HG03457 (cell line): ENCODE measurements around the gene AP1M2.
"Not testable (repeated sequence)": the region's sequence is repeated elsewhere in the genome, so short reads cannot be mapped to it uniquely, and the experiment has no call there.

Experiments
- ATAC-seq: cut with Tn5 transposase; IDR thresholded peaks from one replicate; pipeline ENCODE4 v1.9.1; 2021; ENCODE audit warnings: moderate number of reproducible peaks; ENCODE audit not compliant: unreplicated experiment

AP1M2 gene

DNA sequence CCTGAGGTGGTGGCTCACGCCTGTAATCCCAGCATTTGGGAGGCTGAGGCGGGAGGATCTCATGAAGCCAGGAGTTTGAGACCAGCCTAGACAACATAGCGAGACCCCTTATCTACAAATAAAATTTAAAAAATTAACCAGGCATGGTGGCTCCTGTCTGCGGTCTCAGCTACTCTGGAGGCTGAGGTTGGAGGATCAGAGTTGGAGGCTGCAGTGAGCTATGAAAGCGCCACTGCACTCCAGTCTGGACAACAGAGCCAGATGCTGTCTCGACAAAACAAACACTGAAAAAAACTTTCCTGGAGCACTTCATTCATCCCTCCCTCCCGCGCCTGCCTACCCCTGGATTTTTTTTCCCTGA lies 44.1 kb downstream of the AP1M2 start:
- no peak for ATAC-seq

DNA sequence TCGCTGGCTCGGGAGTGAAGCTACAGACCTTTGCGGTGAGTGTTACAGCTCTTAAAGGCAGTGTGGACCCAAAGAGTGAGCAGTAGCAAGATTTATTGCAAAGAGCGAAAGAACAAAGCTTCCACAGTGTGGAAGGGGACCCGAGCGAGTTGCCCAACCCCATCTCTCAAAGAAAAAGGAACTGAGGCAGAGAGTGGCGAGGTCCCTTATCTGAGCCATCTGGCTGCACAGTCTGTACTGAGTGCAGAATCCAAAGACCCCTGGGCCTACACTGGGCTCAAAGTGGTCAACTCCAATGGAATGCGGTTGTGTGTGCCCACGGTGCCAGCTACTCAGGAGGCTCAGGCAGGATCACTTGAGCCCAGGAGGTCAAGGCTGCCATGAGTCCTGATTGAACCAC lies 48.1 kb downstream of the AP1M2 start:
- not testable (repeated sequence) for ATAC-seq

DNA sequence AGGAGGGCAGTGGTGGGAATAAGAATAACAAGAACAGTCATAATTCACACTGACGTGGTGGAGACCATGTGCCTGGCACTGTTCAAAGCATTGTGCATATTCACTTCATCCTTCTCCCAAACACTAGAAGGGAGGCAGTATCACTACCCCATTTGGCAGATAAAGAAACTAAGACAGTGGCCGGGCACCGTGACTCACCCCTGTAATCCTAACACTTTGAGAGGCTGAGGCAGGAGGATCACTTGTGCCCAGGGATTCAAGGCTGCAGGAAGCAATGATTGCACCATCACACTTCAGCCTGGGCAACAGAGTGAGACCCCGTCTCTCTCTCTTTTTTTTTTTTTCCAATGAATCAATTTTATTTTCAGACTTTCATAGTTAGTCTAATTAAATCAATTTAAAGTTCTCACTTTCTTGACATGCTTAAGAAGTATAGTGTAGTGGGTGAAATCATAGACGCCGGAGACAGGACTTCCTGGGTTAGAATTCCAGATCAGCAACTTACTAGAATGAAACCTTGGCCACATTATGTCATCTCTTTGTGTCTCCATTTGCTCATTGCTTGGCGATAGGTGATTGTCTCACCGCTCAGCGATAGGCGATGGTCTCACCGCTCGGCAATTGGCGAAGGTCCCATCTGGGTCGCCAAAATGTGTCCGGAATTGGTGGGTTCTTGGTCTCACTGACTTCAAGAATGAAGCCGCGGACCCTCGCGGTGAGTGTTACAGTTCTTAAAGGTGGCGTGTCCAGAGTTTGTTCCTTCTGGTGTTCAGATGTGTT lies 48.7 kb downstream of the AP1M2 start:
- no peak for ATAC-seq

DNA sequence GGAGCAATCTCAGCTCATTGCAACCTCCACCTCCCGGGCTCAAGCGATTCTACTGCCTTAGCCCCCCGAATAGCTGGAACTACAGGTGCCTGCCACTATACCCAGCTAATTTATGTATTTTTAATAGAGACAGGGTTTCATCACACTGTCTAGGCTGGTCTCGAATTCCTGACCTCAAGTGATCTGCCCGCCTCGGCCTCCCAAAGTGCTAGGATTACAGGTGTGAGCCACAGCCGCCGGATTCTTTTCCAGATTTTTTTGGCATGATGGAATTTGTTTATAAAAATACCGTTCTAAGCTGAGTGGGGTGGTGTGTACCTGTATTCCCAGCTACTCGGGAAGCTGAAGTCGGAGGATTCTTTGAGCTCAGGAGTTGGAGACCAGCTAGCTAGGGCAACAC lies 49.4 kb downstream of the AP1M2 start:
- ATAC-seq = no peak

DNA sequence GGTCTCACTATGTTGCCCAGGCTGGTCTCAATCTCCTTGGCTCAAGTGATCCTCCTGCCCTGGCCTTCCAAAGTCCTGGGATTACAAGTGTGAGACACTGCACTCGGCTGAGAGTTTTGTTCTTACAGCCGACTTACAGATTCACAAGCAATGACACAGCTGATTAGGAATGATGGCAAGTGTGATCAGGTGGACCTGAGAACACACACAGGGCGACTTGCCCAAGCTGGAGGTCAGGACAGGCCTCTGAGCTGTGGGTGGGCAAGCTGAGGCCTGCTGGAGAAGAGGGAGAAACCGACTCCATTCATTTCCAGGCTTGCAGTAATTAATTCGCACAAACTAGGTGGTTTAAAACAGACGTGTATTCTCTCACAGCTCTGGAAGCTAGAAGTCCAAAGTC lies 51.5 kb downstream of the AP1M2 start:
- no peak for ATAC-seq

DNA sequence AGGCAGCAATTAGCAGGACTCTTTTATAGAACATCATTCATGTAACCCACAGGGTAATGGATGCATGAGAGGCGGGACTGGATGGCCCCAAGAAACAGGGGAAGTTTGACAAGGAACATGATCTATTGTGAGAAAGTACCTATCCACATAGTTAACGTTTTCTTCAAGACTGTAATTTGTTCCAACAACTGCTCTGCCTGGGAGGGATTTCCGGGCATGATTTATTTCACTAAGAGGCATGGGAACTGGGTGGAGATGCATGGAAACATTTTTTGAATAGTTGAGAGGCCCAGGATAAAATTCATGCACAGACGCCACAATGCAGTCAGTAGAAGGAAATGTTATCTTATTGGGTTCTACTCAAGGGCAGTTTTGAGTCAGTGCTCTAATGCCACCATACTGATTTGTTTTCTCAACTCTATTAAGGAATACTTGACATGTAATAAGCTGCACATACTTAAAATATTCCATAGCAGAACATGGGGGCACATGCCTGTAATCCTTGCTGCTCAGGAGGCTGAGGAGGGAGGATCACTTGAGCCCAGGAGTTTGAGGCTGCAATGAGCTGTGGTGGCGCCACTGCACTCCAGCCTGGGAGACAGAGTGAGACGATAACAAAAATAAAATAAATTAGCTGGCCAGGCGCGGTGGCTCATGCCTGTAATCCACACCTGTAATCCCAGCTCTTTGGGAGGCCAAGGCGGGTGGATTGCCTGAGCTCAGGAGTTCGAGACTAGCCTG lies 53.3 kb downstream of the AP1M2 start:
- no peak for ATAC-seq

DNA sequence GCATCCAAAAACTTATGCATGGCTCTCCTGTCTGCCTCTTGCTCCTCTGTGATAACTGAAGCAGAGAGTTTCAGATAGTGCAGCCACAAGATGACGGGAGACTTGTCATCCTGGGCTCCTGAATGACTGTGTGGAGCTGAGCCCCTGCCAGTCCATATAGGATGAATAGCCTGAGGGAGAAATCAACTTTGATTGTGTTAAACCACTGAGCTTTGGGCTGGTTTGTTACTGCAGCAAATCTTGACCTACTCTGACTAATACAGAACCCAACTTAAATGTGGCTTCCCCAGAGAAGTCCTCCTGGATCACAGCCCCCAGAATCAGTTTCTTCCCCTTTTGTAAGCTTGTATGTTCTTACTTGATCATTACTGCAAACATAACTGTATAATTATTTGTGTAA lies 54.7 kb downstream of the AP1M2 start:
- no peak for ATAC-seq

DNA sequence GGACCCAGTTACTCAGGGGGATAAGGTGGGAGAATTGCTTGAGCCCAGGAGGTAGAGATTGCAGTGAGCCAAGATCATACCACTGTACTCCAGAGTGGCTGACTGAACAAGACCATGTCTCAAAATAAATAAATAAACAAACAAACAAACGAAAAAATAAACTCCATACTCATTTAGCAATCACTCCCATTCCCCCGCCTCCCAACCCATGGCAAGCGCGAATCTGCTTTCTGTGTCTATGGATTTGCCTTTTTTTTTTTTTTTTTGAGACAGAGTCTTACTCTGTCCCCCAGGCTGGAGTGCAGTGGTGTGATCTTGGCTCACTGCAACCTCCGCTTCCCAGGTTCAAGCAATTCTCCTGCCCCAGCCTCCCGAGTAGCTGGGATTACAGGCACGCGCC lies 60.2 kb downstream of the AP1M2 start:
- ATAC-seq = not testable (repeated sequence)

DNA sequence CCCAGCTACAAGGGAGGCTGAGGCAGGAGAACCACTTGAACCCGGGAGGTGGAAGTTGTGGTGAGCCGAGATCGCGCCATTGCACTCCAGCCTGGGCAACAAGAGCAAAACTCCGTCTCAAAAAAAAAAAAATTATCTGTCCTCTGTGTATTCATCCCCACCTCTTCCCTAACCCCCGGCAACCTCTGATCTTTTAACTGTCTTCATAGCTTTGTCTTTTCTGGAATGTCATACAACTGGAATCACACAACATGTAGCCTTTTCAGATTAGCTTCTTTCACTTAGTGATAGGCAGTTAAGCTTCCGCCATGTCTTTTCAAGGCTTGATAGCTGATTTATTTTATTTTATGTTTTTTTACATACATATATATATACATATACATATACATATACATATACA lies 61.5 kb downstream of the AP1M2 start:
- no peak for ATAC-seq

DNA sequence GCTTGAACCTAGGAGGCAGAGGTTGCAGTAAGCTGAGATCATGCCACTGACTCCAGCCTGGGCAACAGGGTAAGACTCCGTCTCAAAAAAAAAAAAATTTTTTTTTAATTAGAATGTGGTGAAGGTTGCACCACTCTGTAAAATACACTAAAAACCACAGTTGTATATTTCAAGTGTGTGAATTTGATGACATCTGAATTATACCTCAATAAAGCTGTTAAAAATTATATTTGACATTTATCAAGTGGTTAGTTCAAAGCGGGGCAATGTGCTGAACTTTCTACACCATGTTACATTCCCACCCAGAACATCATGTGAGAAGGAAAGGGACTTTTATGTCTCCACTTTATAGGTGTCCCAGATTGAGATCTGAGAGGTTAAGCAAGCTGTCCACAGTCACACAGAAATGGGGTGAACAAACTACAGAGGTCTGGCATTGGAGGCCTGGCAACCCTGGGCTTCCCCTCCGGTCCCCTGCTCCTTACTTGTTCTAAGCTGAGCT lies 63.9 kb downstream of the AP1M2 start:
- no peak for ATAC-seq
